Caco-2 (cell line): ENCODE results near the gene SLC38A8. TPM values are rescaled to one million over a fixed set of nuclear protein-coding genes. Genes with fewer than 3 reads are reported as not detected.

Experiments used
- BruUV-seq: library from RNA; stranded (reverse); fragments of 400-500 nt; replicated peaks from 2 replicates; lab custom pipeline; 2021; lab: Mats Ljungman, UMichigan
- CTCF ChIA-PET: fragments of 300-600 bp; sonication (Branson Sonifier 250); formaldehyde crosslinking; loops from one replicate; lab custom pipeline; 2022; ENCODE audit warnings: antibody characterized with exemption; lab: Charles Lee
- POLR2A ChIA-PET: fragments of 300-600 bp; sonication (Branson Sonifier 250); formaldehyde crosslinking; loops from one replicate; lab custom pipeline; 2022; ENCODE audit warnings: antibody characterized with exemption; lab: Charles Lee
- DNase-seq, 2 experiments: peaks; one replicate each; pipeline versions ENCODE4 v3.0.0 to v3.0.0-alpha.2; 2020 to 2022
- H3K27me3 ChIP-seq: replicated peaks from 2 replicates; pipeline ENCODE4 v1.6.0; 2011; ENCODE audit warnings: low read length; ENCODE audit not compliant: control insufficient read depth, insufficient read depth
- H3K36me3 ChIP-seq: 2 replicates; pipeline ENCODE4 v1.5.1; 2011; ENCODE audit warnings: low read length; ENCODE audit not compliant: control insufficient read depth, insufficient read depth
- H3K4me1 ChIP-seq: fragments of 250-450 bp; sonication (Bioruptor Pico); 2 replicates; pipeline ENCODE4 v1.5.1; 2020; ENCODE audit warnings: mild to moderate bottlenecking
- H3K4me3 ChIP-seq: 2 replicates; pipeline ENCODE4 v1.5.1; 2011; ENCODE audit warnings: low read depth, mild to moderate bottlenecking, control low read depth, low read length
- H3K9me3 ChIP-seq: fragments of 250-450 bp; sonication (Bioruptor Pico); 2 replicates; pipeline ENCODE4 v1.5.1; 2020; ENCODE audit warnings: mild to moderate bottlenecking, moderate library complexity
- H3K27ac Mint-ChIP-seq: one replicate; pipeline ENCODE4 v1.8.0; 2022; ENCODE audit warnings: mixed read lengths; ENCODE audit not compliant: unreplicated experiment
- H3K27me3 Mint-ChIP-seq: one replicate; pipeline ENCODE4 v1.8.0; 2022; ENCODE audit warnings: mixed read lengths; ENCODE audit not compliant: insufficient read depth, unreplicated experiment
- H3K36me3 Mint-ChIP-seq: one replicate; pipeline ENCODE4 v1.8.0; 2022; ENCODE audit warnings: mild to moderate bottlenecking, mixed read lengths; ENCODE audit not compliant: insufficient read depth, unreplicated experiment
- H3K4me1 Mint-ChIP-seq: one replicate; pipeline ENCODE4 v1.8.0; 2022; ENCODE audit warnings: low read depth, mixed read lengths; ENCODE audit not compliant: unreplicated experiment
- H3K4me3 Mint-ChIP-seq: one replicate; pipeline ENCODE4 v1.8.0; 2022; ENCODE audit warnings: mild to moderate bottlenecking, moderate library complexity, mixed read lengths; ENCODE audit not compliant: unreplicated experiment
- H3K9me3 Mint-ChIP-seq: one replicate; pipeline ENCODE4 v1.8.0; 2022; ENCODE audit warnings: mixed read lengths; ENCODE audit not compliant: unreplicated experiment
- intact Hi-C: fragments of 100-400 bp; cut with micrococcal nuclease; formaldehyde crosslinking; loops from one replicate; pipeline ENCODE4 v1.10.0; 2022; ENCODE audit not compliant: unreplicated experiment
- total RNA-seq: library from RNA; stranded (reverse); gene quantifications from 2 replicates; pipeline ENCODE4 v1.2.3, GENCODE V29; 2022
- TF ChIP-seq, protein P1 (sequence below), 2 experiments: fragments of 200-600 bp in 1 of 2; IDR thresholded peaks; 1 replicate in 1 of 2; 2 replicates in 1 of 2; pipeline versions ENCODE4 v1.5.1 to v1.8.0; 2011 to 2022; ENCODE audit warnings: antibody characterized with exemption in 1 of 2, control low read depth in 1 of 2, inconsistent platforms in 1 of 2, low read depth in 1 of 2, low read length in 1 of 2, mild to moderate bottlenecking in 1 of 2, moderate library complexity in 1 of 2; ENCODE audit not compliant: insufficient read depth in 1 of 2, severe bottlenecking in 1 of 2, unreplicated experiment in 1 of 2

Gene SLC38A8
- total RNA-seq, 1 experiment from 2014 or later = 0.79 TPM

- no peaks in the 10 kb centered on the region for H3K27me3 ChIP-seq
- CTCF ChIA-PET = no interaction called here
- H3K4me1 Mint-ChIP-seq = no peaks in the 10 kb centered on the region
Measured at GRCh38 chr16:83998091-83998490, 44.5 kb downstream of the SLC38A8 start.

DNA sequence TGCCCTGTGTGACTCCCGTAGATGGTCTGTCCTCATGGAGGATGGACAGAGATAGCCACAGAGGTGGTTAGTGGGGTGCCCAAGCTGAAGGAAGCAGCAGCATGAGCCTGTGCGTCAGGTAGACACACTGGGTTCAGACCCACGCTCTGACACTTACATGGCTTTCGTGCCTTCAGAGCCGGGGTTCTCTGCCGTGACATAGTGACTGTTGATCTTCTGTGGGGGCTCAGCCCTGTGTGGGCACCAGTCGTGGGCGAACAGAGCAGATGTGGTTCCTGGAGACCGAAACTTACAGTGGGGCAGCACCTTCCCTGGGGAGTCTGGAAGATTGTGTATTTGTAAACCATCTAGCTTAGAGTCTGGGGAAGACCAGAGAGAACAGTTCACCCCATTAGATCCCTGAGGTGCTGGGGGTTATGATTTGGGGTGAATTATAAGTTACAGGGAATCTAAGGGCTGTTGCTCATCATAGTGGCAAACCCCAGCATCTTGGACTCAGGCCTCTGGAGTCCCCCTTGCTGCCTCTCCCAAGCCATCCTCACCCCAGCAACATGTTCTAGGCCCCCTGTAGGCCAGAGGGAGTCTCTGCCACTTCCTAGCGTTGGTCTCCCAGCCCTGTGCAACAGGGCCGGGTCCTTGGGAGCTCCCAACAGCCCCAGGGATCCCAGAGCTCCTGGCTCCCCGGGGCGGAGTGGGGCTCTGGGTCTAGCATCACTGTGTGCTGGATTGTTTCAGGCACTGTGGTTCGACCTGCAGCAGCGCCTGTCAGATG is 45.9 kb downstream of the SLC38A8 start:
- no TSS peak for BruUV-seq
- Histone ChIP-seq H3K36me3 (no peaks in the 10 kb centered on the region), H3K9me3 (0 out of 2 replicates have a peak, but pooled peaks cover 4% of the 10 kb centered on the region), H3K4me1 (no peaks in the 10 kb centered on the region), H3K4me3 (no peak overlapping the region), H3K27me3 (no peaks in the 10 kb centered on the region)
- H3K27ac Mint-ChIP-seq = no peak overlapping the region
- intact Hi-C loops = no loop called here
- no peaks in the 10 kb centered on the region for H3K27me3 Mint-ChIP-seq
- POLR2A ChIA-PET = no interaction called here
- CTCF ChIA-PET = interaction anchor here (0.6 to 1.3 kb wide), 2 partner anchors 9 to 48 kb away, joined by 3 to 4 read pairs; no protein-coding TSS in a partner anchor
- no peak for DNase-seq
- H3K4me1 Mint-ChIP-seq = no peaks in the 10 kb centered on the region
- H3K9me3 Mint-ChIP-seq = no peaks in the 10 kb centered on the region
- H3K4me3 Mint-ChIP-seq = no peak overlapping the region
- no peaks in the 10 kb centered on the region for H3K36me3 Mint-ChIP-seq
- TF ChIP-seq, protein P1, sequence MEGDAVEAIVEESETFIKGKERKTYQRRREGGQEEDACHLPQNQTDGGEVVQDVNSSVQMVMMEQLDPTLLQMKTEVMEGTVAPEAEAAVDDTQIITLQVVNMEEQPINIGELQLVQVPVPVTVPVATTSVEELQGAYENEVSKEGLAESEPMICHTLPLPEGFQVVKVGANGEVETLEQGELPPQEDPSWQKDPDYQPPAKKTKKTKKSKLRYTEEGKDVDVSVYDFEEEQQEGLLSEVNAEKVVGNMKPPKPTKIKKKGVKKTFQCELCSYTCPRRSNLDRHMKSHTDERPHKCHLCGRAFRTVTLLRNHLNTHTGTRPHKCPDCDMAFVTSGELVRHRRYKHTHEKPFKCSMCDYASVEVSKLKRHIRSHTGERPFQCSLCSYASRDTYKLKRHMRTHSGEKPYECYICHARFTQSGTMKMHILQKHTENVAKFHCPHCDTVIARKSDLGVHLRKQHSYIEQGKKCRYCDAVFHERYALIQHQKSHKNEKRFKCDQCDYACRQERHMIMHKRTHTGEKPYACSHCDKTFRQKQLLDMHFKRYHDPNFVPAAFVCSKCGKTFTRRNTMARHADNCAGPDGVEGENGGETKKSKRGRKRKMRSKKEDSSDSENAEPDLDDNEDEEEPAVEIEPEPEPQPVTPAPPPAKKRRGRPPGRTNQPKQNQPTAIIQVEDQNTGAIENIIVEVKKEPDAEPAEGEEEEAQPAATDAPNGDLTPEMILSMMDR (IDR thresholded peaks at IDR 0.05; ENCODE audit: insufficient read depth in 1 of 2, low read depth in 1 of 2, low read length in 1 of 2, severe bottlenecking in 1 of 2, unreplicated experiment in 1 of 2) = peak; percentile 22 to 27

More at GRCh38 chr16:83998091-83998490, 44.5 kb downstream of the SLC38A8 start:
- Histone ChIP-seq H3K36me3 (no peaks in the 10 kb centered on the region), H3K4me3 (no peak overlapping the region), H3K4me1 (no peaks in the 10 kb centered on the region), H3K9me3 (no peaks in the 10 kb centered on the region)
- peaks cover 4% of the 10 kb centered on the region for H3K27me3 Mint-ChIP-seq
- intact Hi-C loops = no loop called here
- no peak overlapping the region for H3K4me3 Mint-ChIP-seq
- POLR2A ChIA-PET = no interaction called here
- DNase-seq = no peak
- BruUV-seq = no TSS peak
- no peaks in the 10 kb centered on the region for H3K9me3 Mint-ChIP-seq
- TF ChIP-seq, protein P1 (IDR thresholded peaks at IDR 0.05; ENCODE audit: insufficient read depth in 1 of 2, low read depth in 1 of 2, low read length in 1 of 2, severe bottlenecking in 1 of 2, unreplicated experiment in 1 of 2) = no peak
- H3K27ac Mint-ChIP-seq = no peak overlapping the region
- no peaks in the 10 kb centered on the region for H3K36me3 Mint-ChIP-seq

DNA sequence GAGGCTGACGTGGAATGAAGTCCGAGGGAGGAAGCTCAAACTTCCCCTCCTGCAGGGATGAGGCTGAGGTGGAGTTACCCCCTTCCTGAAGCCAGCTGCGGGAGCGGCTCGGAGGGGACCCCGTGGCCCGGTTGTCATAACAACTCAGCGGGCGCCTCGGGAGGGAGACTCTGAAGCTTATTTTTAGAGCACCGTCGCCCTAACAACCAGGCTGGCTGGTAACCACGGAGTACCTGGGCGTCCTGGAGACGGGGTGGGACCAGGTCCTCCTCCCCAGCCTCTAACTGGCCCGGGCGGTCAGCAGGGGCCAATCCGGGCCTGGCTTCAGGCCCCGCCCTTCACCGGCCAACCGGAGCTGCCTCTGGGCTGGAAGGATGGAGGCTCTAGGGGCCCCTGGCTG is 46.8 kb downstream of the SLC38A8 start:
- CTCF ChIA-PET = interaction anchor here (1.3 kb wide), 1 partner anchor 10 kb away, joined by 3 read pairs; no protein-coding TSS in a partner anchor
- 0 out of 2 replicates have a peak, but pooled peaks cover 4% of the 10 kb centered on the region for H3K9me3 ChIP-seq
- POLR2A ChIA-PET = no interaction called here
- H3K36me3 ChIP-seq = no peaks in the 10 kb centered on the region
- H3K27ac Mint-ChIP-seq = no peak overlapping the region
- no peak overlapping the region for H3K4me3 Mint-ChIP-seq
- H3K9me3 Mint-ChIP-seq = no peaks in the 10 kb centered on the region
- TF ChIP-seq, protein P1 (IDR thresholded peaks at IDR 0.05; ENCODE audit: insufficient read depth in 1 of 2, low read depth in 1 of 2, low read length in 1 of 2, severe bottlenecking in 1 of 2, unreplicated experiment in 1 of 2) = no peak
- H3K36me3 Mint-ChIP-seq = no peaks in the 10 kb centered on the region
- no peaks in the 10 kb centered on the region for H3K27me3 Mint-ChIP-seq
- DNase-seq = peak in 1 of 2 experiments; percentile 22
- no peak overlapping the region for H3K4me3 ChIP-seq
- H3K27me3 ChIP-seq = no peaks in the 10 kb centered on the region
- intact Hi-C loops = no loop called here
- BruUV-seq = no TSS peak
- H3K4me1 ChIP-seq = no peaks in the 10 kb centered on the region
- no peaks in the 10 kb centered on the region for H3K4me1 Mint-ChIP-seq
